Immature natural killer cell (primary cell): ENCODE results near the gene UBIAD1. TPM values are rescaled to one million over a fixed set of nuclear protein-coding genes. Genes with fewer than 3 reads are reported as not detected.

Experiments
- DNase-seq, 3 donors: peaks; one replicate each; pipeline ENCODE4 v3.0.0; 2022; ENCODE audit warnings: mixed read lengths in 1 of 3
- H3K27ac Mint-ChIP-seq, 6 donors: one replicate each; pipeline ENCODE4 v1.8.0; 2020; ENCODE audit warnings: mixed read lengths in 6 of 6, mild to moderate bottlenecking in 5 of 6, inconsistent platforms in 4 of 6, moderate library complexity in 3 of 6
- H3K27me3 Mint-ChIP-seq, 3 donors: one replicate each; pipeline ENCODE4 v1.8.0; 2020 to 2021; ENCODE audit warnings: low read depth in 3 of 3, mild to moderate bottlenecking in 3 of 3, mixed read lengths in 3 of 3, moderate library complexity in 3 of 3, inconsistent platforms in 1 of 3
- H3K36me3 Mint-ChIP-seq, 3 donors: one replicate each; pipeline ENCODE4 v1.8.0; 2020; ENCODE audit warnings: mixed read lengths in 3 of 3, inconsistent platforms in 2 of 3, mild to moderate bottlenecking in 2 of 3
- H3K4me1 Mint-ChIP-seq, 2 donors: one replicate each; pipeline ENCODE4 v1.8.0; 2020; ENCODE audit warnings: inconsistent platforms in 2 of 2, mild to moderate bottlenecking in 2 of 2, mixed read lengths in 2 of 2, moderate library complexity in 1 of 2
- H3K4me3 Mint-ChIP-seq, 5 donors: one replicate each; pipeline ENCODE4 v1.8.0; 2020; ENCODE audit warnings: mild to moderate bottlenecking in 5 of 5, mixed read lengths in 5 of 5, inconsistent platforms in 3 of 5, moderate library complexity in 3 of 5
- H3K9me3 Mint-ChIP-seq, 6 donors: one replicate each; pipeline ENCODE4 v1.8.0; 2020; ENCODE audit warnings: mild to moderate bottlenecking in 6 of 6, mixed read lengths in 6 of 6, inconsistent platforms in 4 of 6, moderate library complexity in 3 of 6
- polyA plus RNA-seq, 3 donors: library from polyadenylated mRNA; unstranded; fragments of 300-500 nt; fragmentation: Illumina TruSeq; gene quantifications; one replicate each; pipeline ENCODE4 v1.2.3, GENCODE V29; 2021

The UBIAD1 gene
- polyA plus RNA-seq, 3 donors from 2014 or later, result 17.9 to 29.6 (median 28.5) TPM

DNA sequence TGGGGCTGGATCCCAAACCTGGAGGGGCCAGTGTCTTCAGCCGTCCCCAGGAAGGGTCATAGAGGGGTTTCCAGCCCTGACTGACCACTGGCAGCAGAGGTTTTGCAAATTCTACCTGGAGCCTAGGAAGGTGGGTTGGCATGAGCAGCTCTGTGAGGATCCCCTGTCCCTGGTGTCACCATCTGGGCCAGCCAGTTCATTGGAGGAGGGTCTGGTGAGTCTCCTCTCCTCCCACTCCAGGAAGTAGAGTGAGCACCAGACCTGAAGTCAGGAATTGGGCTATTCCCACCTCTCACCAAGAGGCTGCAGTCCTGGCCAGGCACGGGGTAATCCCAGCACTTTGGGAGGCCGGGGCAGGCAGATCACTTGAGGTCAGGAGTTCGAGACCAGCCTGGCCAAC, 57.4 kb downstream of the UBIAD1 start:
- no peak for DNase-seq
- H3K9me3 Mint-ChIP-seq, result no peaks in the 10 kb centered on the region
- H3K4me1 Mint-ChIP-seq, result peaks cover 22 to 27% of the 10 kb centered on the region in 2 donors
- peaks cover 0 to 7% (median 0%) of the 10 kb centered on the region in 3 donors for H3K36me3 Mint-ChIP-seq
- H3K27ac Mint-ChIP-seq, result no peak overlapping the region
- no peak overlapping the region for H3K4me3 Mint-ChIP-seq
- H3K27me3 Mint-ChIP-seq, result peaks cover 0 to 12% (median 0%) of the 10 kb centered on the region in 3 donors

DNA sequence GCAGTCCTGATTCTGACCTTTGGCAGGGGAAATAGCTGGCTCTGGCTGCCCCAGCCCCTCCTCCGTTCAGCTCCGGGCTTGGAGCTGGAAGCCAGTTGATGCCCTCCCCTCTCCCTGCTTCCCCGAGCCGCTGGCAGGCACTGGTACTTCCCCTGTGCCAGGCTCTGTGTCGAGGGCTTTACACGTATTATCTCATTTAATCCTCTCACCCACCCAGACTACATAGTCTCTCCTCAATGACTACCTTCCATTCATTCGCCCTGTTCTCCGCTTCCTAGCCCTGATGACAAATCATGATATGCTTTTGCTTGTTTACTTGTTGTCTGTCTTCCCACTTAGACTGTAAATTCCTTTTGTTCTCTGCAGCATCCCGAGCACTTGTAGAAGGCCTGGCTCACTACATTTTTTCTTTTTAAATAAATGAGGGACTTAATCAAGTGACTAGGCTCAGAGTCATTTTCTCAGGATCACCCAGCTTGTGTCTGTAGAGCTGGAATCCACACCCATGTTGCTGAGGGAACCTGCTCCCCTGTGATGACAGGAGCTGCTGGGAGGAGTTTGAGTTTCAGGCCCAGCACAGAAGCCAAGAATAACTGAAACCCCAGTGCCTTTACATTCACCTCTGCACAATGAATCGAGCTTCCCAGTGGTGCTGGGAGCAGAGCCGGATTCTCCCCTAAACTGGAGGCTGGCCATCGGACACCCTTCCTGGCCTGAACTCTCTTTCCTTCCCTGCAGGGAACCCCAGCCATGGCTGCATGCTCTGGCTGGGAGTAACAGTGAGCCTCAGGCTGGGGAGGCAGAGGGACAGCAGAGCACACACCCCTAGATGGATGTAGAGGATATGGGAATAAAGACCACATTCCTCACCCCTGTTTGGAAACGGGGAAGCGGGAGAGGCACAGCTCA, 58.3 kb downstream of the UBIAD1 start:
- peak overlapping the region in 2 of 6 donors; percentile 71 to 83 for H3K27ac Mint-ChIP-seq
- peaks cover under 1 to 13% (median 5%) of the 10 kb centered on the region in 3 donors for H3K27me3 Mint-ChIP-seq
- H3K9me3 Mint-ChIP-seq, result no peaks in the 10 kb centered on the region
- no peak for DNase-seq
- H3K4me3 Mint-ChIP-seq, result no peak overlapping the region
- peaks cover 31 to 36% of the 10 kb centered on the region in 2 donors for H3K4me1 Mint-ChIP-seq
- peaks cover 0 to 7% (median 0%) of the 10 kb centered on the region in 3 donors for H3K36me3 Mint-ChIP-seq

DNA sequence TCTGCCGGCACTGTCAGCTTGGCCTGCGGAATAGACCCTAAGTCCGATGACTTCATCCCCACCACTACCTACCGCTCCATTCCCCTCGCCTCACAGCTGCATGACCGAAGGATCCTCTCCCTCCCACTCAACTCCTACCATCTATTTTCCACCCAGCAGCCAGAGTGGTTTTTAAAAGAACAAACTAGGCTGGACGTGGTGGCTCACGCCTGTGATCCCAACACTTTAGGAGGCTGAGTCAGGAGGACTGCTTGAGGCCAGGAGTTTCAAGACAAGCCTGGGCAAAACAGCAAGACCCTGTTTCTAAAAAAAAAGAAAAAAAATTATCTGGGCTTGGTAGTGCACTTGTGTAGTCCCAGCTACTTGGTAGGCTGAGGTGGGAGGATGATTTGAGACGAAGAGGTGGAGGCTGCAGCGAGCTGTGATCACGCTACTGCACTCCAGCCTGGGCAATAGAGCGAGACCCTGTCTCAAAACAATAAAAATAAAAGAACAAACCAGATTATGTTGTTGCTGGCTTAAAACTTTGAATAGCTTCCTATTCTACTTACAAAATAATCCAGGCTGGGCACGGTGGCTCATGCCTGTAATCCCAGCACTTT, 59.0 kb downstream of the UBIAD1 start:
- peaks cover 0 to 7% (median 0%) of the 10 kb centered on the region in 3 donors for H3K36me3 Mint-ChIP-seq
- H3K4me1 Mint-ChIP-seq, result peaks cover 37 to 41% of the 10 kb centered on the region in 2 donors
- peak overlapping the region in 1 of 6 donors; percentile 30 for H3K27ac Mint-ChIP-seq
- H3K9me3 Mint-ChIP-seq, result no peaks in the 10 kb centered on the region
- H3K27me3 Mint-ChIP-seq, result peaks cover 2 to 11% (median 5%) of the 10 kb centered on the region in 3 donors
- no peak for DNase-seq
- no peak overlapping the region for H3K4me3 Mint-ChIP-seq

DNA sequence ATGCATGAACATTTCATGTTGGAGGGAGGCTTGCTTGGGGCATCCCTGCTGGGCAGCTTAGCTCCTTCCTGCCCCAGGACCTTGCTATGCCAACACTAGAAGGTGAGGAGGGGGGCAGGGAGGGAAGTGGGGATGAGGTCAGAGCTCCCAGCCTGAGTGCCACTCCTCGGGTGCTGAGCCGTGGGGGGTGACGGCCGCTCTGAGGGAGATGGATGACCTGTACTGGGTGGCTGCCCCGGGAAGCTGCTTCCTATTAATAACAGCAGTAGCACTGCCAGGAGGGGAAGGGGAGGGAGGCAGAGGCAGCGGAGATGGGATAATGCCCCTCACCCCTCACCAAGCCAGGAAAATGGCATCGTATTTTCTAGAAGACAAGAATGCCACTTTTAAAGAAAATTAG, 60.6 kb downstream of the UBIAD1 start:
- no peak for DNase-seq
- peak overlapping the region in 5 of 6 donors; percentile 41 to 99 (median 71) for H3K27ac Mint-ChIP-seq
- H3K27me3 Mint-ChIP-seq, result peaks cover 2 to 10% (median 5%) of the 10 kb centered on the region in 3 donors
- H3K36me3 Mint-ChIP-seq, result peaks cover 0 to 7% (median 0%) of the 10 kb centered on the region in 3 donors
- peaks cover 48 to 49% of the 10 kb centered on the region in 2 donors for H3K4me1 Mint-ChIP-seq
- H3K4me3 Mint-ChIP-seq, result peak overlapping the region in 4 of 5 donors; percentile 21 to 63 (median 56)
- H3K9me3 Mint-ChIP-seq, result no peaks in the 10 kb centered on the region

DNA sequence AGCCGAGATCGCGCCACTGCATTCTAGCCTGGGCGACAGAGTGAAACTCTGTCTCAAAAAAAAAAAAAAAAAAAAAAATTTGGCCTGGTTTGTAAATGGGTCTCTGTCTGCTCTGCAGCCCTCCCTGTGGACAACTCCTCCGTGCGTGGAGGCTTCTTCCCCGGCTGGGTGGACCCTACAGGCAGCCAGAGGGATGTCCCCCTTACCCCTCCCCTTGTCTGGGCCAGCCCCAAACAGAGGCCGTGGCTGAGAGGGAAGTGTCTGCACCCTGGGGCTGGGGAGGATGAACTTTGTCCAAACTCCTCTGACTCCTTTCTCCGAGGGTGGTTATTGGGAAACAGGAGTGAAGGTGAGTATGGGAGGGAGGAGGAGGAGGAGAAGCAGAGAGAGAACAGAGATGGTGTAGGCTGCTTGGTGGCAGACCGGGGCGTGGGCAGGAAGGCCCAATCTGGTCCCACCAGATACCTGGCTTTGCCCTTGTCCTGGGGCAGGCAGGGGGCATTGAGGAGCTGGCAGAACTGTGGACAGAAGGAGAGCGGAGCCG, 61.3 kb downstream of the UBIAD1 start:
- Mint-ChIP-seq H3K9me3 (no peaks in the 10 kb centered on the region), H3K4me3 (peak overlapping the region; percentile 47 to 72 (median 68)), H3K27ac (peak overlapping the region; percentile 97 to 99 (median 99)), H3K4me1 (peaks cover 52 to 53% of the 10 kb centered on the region in 2 donors), H3K27me3 (peaks cover 2 to 10% (median 5%) of the 10 kb centered on the region in 3 donors), H3K36me3 (peaks cover 0 to 7% (median 0%) of the 10 kb centered on the region in 3 donors)
- DNase-seq, result no peak

DNA sequence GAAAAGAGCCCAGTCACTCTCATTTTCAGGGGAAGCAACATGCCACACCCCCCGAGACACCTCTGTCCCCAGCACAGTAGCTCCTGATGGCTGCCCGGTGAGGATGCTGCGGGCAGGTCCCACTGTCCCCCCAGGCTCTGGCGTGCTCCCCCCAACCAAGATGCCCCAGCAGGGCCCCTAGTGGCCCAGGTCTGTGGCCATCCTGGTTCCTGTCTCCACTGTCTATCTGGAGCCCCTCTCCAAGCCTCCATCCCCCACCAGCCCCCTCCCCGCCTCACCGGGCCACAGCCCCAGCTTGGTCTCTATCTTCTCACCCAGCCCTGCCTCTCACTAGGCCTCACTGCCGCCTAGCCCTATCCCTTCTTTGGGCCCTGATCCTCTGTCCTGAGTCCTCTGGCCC, 61.8 kb downstream of the UBIAD1 start:
- no peak for DNase-seq
- H3K9me3 Mint-ChIP-seq, result no peaks in the 10 kb centered on the region
- peak overlapping the region; percentile 97 to 99 (median 99) for H3K27ac Mint-ChIP-seq
- peaks cover 53 to 56% of the 10 kb centered on the region in 2 donors for H3K4me1 Mint-ChIP-seq
- peaks cover 0 to 7% (median 0%) of the 10 kb centered on the region in 3 donors for H3K36me3 Mint-ChIP-seq
- H3K4me3 Mint-ChIP-seq, result peak overlapping the region; percentile 73 to 88 (median 87)
- H3K27me3 Mint-ChIP-seq, result peaks cover 2 to 10% (median 5%) of the 10 kb centered on the region in 3 donors

DNA sequence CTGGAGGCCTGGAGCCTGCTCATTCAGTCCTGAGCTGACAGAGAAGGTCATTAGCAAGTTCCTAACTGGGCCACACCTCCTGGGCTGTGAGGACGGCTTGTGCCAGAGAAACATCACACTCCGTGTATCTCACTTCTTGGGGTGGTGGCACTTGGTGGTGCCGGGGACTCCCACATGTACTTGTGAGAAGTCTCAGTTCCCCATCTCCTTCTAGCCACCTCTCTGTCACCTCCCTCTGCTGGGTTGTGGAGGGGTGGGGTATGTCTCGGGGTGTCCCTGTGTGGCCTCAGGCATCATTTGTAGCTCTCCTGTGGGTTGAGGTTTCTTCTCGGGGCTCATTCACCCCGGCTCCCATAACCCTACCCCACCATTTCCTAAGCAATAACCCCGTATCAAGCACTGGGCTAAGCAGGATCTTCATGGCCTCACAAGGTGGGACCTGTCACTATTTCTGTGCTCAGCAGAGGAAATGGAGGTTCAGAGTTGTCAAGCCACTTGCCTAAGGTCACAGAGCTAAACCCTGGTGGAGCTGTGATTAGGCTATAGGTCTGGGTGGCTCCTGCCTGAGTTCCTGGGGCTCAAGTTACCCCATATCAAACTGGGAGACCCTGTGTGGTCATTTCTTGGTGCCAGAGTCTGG, 62.5 kb downstream of the UBIAD1 start:
- Mint-ChIP-seq H3K36me3 (peaks cover 0 to 7% (median 0%) of the 10 kb centered on the region in 3 donors), H3K27me3 (peaks cover 2 to 12% (median 12%) of the 10 kb centered on the region in 3 donors), H3K4me3 (peak overlapping the region; percentile 73 to 88 (median 87)), H3K27ac (peak overlapping the region; percentile 97 to 99 (median 99)), H3K4me1 (peaks cover 53 to 56% of the 10 kb centered on the region in 2 donors), H3K9me3 (no peaks in the 10 kb centered on the region)
- peak; percentile 82 to 87 (median 85) for DNase-seq

DNA sequence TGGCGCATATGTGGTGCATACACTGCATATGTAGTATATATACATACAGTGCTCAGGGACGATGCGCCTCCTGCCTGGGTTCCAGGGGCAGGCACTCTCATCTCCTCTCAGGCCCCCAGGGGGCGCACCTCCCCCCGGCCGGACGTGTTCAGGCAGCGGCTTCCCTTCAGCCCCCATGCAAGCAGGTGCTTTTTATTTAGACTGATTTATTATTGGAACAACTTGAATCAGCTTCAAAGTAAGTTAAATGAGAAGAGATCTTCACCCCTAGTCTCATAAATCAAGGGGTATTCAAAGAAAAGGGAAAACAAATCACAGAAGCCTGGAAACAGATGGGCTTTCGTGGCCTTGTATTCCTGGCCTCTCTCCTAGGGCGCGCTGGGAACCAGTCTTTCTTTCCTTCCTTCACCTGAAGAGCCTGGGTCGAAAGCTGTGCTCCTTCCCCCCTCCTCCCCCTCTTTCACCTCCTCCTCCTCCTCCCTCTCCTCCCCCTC, 64.6 kb downstream of the UBIAD1 start:
- peak; percentile 59 to 63 (median 62) for DNase-seq
- Mint-ChIP-seq H3K9me3 (no peaks in the 10 kb centered on the region), H3K27me3 (peaks cover 4 to 13% (median 12%) of the 10 kb centered on the region in 3 donors), H3K27ac (peak overlapping the region in 1 of 6 donors; percentile 28), H3K36me3 (peaks cover 0 to 4% (median 0%) of the 10 kb centered on the region in 3 donors), H3K4me3 (no peak overlapping the region), H3K4me1 (peaks cover 51 to 56% of the 10 kb centered on the region in 2 donors)

Other genes starting within 250 kb of the UBIAD1 start
- gene MASP2, start 226.0 kb upstream of the UBIAD1 start, polyA plus RNA-seq, result not detected
- gene SRM, start 213.2 kb upstream of the UBIAD1 start, polyA plus RNA-seq, result 10 to 100 TPM; 50.6 to 70.3 (median 55.5) TPM
- 10 to 100 TPM; 25.4 to 49.1 (median 27.6) TPM for gene EXOSC10, start 173.3 kb upstream of the UBIAD1 start, polyA plus RNA-seq
- gene ANGPTL7, start 83.8 kb upstream of the UBIAD1 start, polyA plus RNA-seq, result not detected
- 10 to 100 TPM in 1 of 3 donors, 1 to 10 TPM in 2; 1.7 to 10.1 (median 3.8) TPM for gene MTOR, start 10.6 kb upstream of the UBIAD1 start, polyA plus RNA-seq
- gene DISP3, start 206.0 kb downstream of the UBIAD1 start, polyA plus RNA-seq, result under 1 TPM in 2 of 3 donors, not detected in 1; 0.37 to 0.66 TPM